Measurements from ENCODE around the gene AKR1E2.

The AKR1E2 gene

GRCh38 chr10:4828005-4828404, 2.0 kb downstream of the AKR1E2 start:
- no peak for DNase-seq (ENCODE audit: low read depth, low spot score)
- TF ChIP-seq CTCF (IDR thresholded peaks at IDR 0.05; ENCODE audit: insufficient read depth, low read length, missing control alignments), result no peak
- CTCF ChIA-PET, result interaction anchor here (1.1 to 8.2 kb wide), 4 partner anchors 13 to 606 kb away, joined by 3 to 68 read pairs (median 12); no protein-coding TSS in a partner anchor
- POLR2A ChIA-PET, result interaction anchor here (0.7 kb wide), 1 partner anchor 607 kb away, joined by 4 read pairs; no protein-coding TSS in a partner anchor
- no peak overlapping the region for H3K4me3 ChIP-seq (ENCODE audit: low read depth, low read length)

- TF ChIP-seq CTCF (IDR thresholded peaks at IDR 0.05; ENCODE audit: insufficient read depth, low read length, missing control alignments), result no peak
- CTCF ChIA-PET, result interaction anchor here (1.4 to 8.2 kb wide), 3 partner anchors 8 to 20 kb away, joined by 4 to 68 read pairs (median 23); no protein-coding TSS in a partner anchor
- no peak overlapping the region for H3K4me3 ChIP-seq (ENCODE audit: low read depth, low read length)
- POLR2A ChIA-PET, result interaction anchor here (0.6 kb wide), 1 partner anchor 233 kb away, joined by 3 read pairs; no protein-coding TSS in a partner anchor
- no peak for DNase-seq (ENCODE audit: low read depth, low spot score)
These were observed 4.5 kb downstream of the AKR1E2 start for GRCh38 chr10:4830551-4830950.

GRCh38 chr10:4831091-4831490, 5.1 kb downstream of the AKR1E2 start:
- TF ChIP-seq CTCF (IDR thresholded peaks at IDR 0.05; ENCODE audit: insufficient read depth, low read length, missing control alignments), result no peak
- no peak overlapping the region for H3K4me3 ChIP-seq (ENCODE audit: low read depth, low read length)
- ChIA-PET POLR2A (interaction anchor here (0.6 kb wide), 1 partner anchor 233 kb away, joined by 3 read pairs; no protein-coding TSS in a partner anchor), CTCF (interaction anchor here (1.1 to 8.2 kb wide), 2 partner anchors 16 to 19 kb away, joined by 8 to 68 read pairs; no protein-coding TSS in a partner anchor)
- no peak for DNase-seq (ENCODE audit: low read depth, low spot score)

GRCh38 chr10:4833286-4833685, 7.3 kb downstream of the AKR1E2 start:
- ChIA-PET POLR2A (no interaction called here), CTCF (interaction anchor here (0.7 to 8.2 kb wide), 4 partner anchors 16 to 244 kb away, joined by 3 to 68 read pairs (median 4); no protein-coding TSS in a partner anchor)
- no peak for DNase-seq (ENCODE audit: low read depth, low spot score)
- no peak overlapping the region for H3K4me3 ChIP-seq (ENCODE audit: low read depth, low read length)
- TF ChIP-seq CTCF (IDR thresholded peaks at IDR 0.05; ENCODE audit: insufficient read depth, low read length, missing control alignments), result no peak

GRCh38 chr10:4834898-4835405, 8.9 kb downstream of the AKR1E2 start:
- DNase-seq (ENCODE audit: low read depth, low spot score), result no peak
- ChIA-PET POLR2A (no interaction called here), CTCF (interaction anchor here (8.3 kb wide), 1 partner anchor 15 kb away, joined by 83 read pairs; no protein-coding TSS in a partner anchor)
- no peak overlapping the region for H3K4me3 ChIP-seq (ENCODE audit: low read depth, low read length)
- TF ChIP-seq CTCF (IDR thresholded peaks at IDR 0.05; ENCODE audit: insufficient read depth, low read length, missing control alignments), result no peak

- no peak overlapping the region for H3K4me3 ChIP-seq (ENCODE audit: low read depth, low read length)
- TF ChIP-seq CTCF (IDR thresholded peaks at IDR 0.05; ENCODE audit: insufficient read depth, low read length, missing control alignments), result no peak
- ChIA-PET CTCF (interaction anchor here (6.1 to 8.3 kb wide), 2 partner anchors 15 to 21 kb away, joined by 47 to 83 read pairs; no protein-coding TSS in a partner anchor), POLR2A (no interaction called here)
- no peak for DNase-seq (ENCODE audit: low read depth, low spot score)
These were observed 9.5 kb downstream of the AKR1E2 start for GRCh38 chr10:4835494-4835918.
